ENCODE data around the gene F2RL1. TPM values are rescaled to one million over a fixed set of nuclear protein-coding genes. Genes with fewer than 3 reads are reported as not detected.

F2RL1 gene
- polyA plus RNA-seq, 1 donor from 2014 or later = 0.12 TPM

DNA sequence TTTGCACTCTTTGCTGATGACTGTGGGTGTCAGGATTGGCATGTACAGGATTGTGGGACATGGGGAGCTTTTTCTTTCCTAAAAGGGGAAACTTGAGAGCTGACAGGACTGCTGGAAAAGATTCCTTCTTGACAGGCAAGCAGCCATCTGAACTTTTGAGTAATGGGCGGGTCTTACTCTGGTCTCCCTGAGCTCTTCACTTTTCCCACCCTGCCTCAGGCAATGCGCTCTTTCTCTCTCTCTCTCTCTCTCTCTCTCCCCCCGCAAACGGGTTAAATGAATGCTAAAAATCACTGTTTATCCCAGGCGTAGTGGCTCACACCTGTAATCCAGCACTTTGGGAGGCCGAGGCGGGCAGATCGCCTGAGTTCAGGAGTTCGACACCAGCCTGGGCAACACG lies 37.1 kb upstream of the F2RL1 start:
- Histone ChIP-seq H3K9me3 (ENCODE audit: low read length) (no peaks in the 10 kb centered on the region), H3K9me2 (ENCODE audit: insufficient read depth, low read length) (no peaks in the 10 kb centered on the region), H3K36me3 (ENCODE audit: insufficient read depth, low read length) (no peaks in the 10 kb centered on the region), H3K4me3 (ENCODE audit: low read length) (no peak overlapping the region), H3K4me2 (ENCODE audit: low read length) (no peak overlapping the region), H3F3A (ENCODE audit: insufficient read depth, low read length, poor library complexity, severe bottlenecking) (no peaks in the 10 kb centered on the region), H3K27ac (ENCODE audit: low read length) (no peak overlapping the region), H3K9ac (ENCODE audit: low read length) (no peak overlapping the region), H3K79me2 (replicated peaks; ENCODE audit: insufficient read depth, low read length) (no peaks in the 10 kb centered on the region), H4K20me1 (ENCODE audit: insufficient read depth) (no peaks in the 10 kb centered on the region), H2AFZ (ENCODE audit: low read depth, low read length) (no peak overlapping the region), H3K27me3 (ENCODE audit: insufficient read depth, low read depth, low read length) (no peaks in the 10 kb centered on the region)
- no peak for TF ChIP-seq MXI1 (conservative IDR thresholded peaks at IDR 0.05; ENCODE audit: poor library complexity, severe bottlenecking)
- TF ChIP-seq TAF1 (IDR thresholded peaks at IDR 0.05; ENCODE audit: low read depth) = no peak
- TF ChIP-seq REST (IDR thresholded peaks at IDR 0.05; ENCODE audit: borderline replicate concordance) = no peak
- TF ChIP-seq RAD21 (conservative IDR thresholded peaks at IDR 0.05) = no peak
- no peak for TF ChIP-seq EZH2 (IDR thresholded peaks at IDR 0.05; ENCODE audit: borderline replicate concordance, insufficient read depth, low read length, poor library complexity, severe bottlenecking)
- TF ChIP-seq POLR2AphosphoS5 (IDR thresholded peaks at IDR 0.05) = no peak
- no peak for TF ChIP-seq SMC3 (conservative IDR thresholded peaks at IDR 0.05; ENCODE audit: poor library complexity)
- TF ChIP-seq, protein P1, sequence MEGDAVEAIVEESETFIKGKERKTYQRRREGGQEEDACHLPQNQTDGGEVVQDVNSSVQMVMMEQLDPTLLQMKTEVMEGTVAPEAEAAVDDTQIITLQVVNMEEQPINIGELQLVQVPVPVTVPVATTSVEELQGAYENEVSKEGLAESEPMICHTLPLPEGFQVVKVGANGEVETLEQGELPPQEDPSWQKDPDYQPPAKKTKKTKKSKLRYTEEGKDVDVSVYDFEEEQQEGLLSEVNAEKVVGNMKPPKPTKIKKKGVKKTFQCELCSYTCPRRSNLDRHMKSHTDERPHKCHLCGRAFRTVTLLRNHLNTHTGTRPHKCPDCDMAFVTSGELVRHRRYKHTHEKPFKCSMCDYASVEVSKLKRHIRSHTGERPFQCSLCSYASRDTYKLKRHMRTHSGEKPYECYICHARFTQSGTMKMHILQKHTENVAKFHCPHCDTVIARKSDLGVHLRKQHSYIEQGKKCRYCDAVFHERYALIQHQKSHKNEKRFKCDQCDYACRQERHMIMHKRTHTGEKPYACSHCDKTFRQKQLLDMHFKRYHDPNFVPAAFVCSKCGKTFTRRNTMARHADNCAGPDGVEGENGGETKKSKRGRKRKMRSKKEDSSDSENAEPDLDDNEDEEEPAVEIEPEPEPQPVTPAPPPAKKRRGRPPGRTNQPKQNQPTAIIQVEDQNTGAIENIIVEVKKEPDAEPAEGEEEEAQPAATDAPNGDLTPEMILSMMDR (IDR thresholded peaks at IDR 0.05; ENCODE audit: poor library complexity, severe bottlenecking) = no peak
- TF ChIP-seq EP300 (conservative IDR thresholded peaks at IDR 0.05; ENCODE audit: poor library complexity, severe bottlenecking) = no peak

DNA sequence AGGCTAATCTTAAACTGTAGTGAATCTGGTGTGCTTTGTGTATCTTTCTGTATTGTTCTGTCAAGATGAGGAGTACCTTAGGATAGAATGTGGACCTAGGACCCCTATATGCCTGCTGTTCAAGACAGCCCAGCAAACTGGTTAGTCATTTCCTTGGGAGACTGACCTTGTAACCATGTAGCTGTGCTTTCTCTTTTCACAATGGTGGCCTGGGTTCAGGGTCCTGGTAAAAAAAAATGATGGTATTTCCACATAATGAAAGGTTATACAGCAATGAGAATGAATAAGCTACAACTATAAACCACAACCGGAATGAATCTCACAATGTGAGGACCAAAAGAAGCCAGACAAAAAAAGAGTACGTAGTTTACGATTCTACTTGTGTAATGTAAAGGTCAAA lies 36.4 kb upstream of the F2RL1 start:
- H3K27ac ChIP-seq (ENCODE audit: low read length) = no peak overlapping the region
- H3K9me3 ChIP-seq (ENCODE audit: low read length) = no peaks in the 10 kb centered on the region
- H3K79me2 ChIP-seq (replicated peaks; ENCODE audit: insufficient read depth, low read length) = no peaks in the 10 kb centered on the region
- H3K9ac ChIP-seq (ENCODE audit: low read length) = no peak overlapping the region
- no peaks in the 10 kb centered on the region for H4K20me1 ChIP-seq (ENCODE audit: insufficient read depth)
- no peak overlapping the region for H3K4me3 ChIP-seq (ENCODE audit: low read length)
- H3K9me2 ChIP-seq (ENCODE audit: insufficient read depth, low read length) = no peaks in the 10 kb centered on the region
- TF ChIP-seq REST (IDR thresholded peaks at IDR 0.05; ENCODE audit: borderline replicate concordance) (no peak), TAF1 (IDR thresholded peaks at IDR 0.05; ENCODE audit: low read depth) (no peak), POLR2AphosphoS5 (IDR thresholded peaks at IDR 0.05) (no peak), SMC3 (conservative IDR thresholded peaks at IDR 0.05; ENCODE audit: poor library complexity) (no peak), EP300 (conservative IDR thresholded peaks at IDR 0.05; ENCODE audit: poor library complexity, severe bottlenecking) (no peak), RAD21 (conservative IDR thresholded peaks at IDR 0.05) (no peak), EZH2 (IDR thresholded peaks at IDR 0.05; ENCODE audit: borderline replicate concordance, insufficient read depth, low read length, poor library complexity, severe bottlenecking) (no peak), MXI1 (conservative IDR thresholded peaks at IDR 0.05; ENCODE audit: poor library complexity, severe bottlenecking) (no peak)
- TF ChIP-seq, protein P1 (IDR thresholded peaks at IDR 0.05; ENCODE audit: poor library complexity, severe bottlenecking) = no peak
- H2AFZ ChIP-seq (ENCODE audit: low read depth, low read length) = no peak overlapping the region
- no peaks in the 10 kb centered on the region for H3K36me3 ChIP-seq (ENCODE audit: insufficient read depth, low read length)
- H3K4me2 ChIP-seq (ENCODE audit: low read length) = no peak overlapping the region
- H3F3A ChIP-seq (ENCODE audit: insufficient read depth, low read length, poor library complexity, severe bottlenecking) = no peaks in the 10 kb centered on the region
- H3K27me3 ChIP-seq (ENCODE audit: insufficient read depth, low read depth, low read length) = no peaks in the 10 kb centered on the region

Measured in neural cell (in vitro differentiated cells).